Activated CD8-positive, alpha-beta memory T cell treated with anti-CD3 and anti-CD28 coated beads for 4 hours (primary cell): ENCODE results near the gene CYBB.
"Not testable (repeated sequence)": the region's sequence is repeated elsewhere in the genome, so short reads cannot be mapped to it uniquely, and the experiment has no call there.

Experiments
- DNase-seq, 2 donors: peaks; one replicate each; pipeline ENCODE4 v3.0.0-alpha.2; 2020; ENCODE audit warnings: low read depth in 2 of 2

Gene CYBB

DNA sequence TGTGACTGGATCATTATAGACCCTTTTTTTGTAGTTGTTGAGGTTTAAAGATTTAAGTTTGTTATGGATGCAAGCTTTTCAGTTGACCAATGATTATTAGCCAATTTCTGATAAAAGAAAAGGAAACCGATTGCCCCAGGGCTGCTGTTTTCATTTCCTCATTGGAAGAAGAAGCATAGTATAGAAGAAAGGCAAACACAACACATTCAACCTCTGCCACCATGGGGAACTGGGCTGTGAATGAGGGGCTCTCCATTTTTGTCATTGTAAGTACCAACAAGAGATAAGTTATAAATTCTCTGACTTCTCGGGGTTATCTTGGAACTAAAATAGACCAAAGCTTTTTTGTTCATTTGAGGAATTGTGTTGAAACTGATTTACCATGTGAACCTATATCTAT, at the start of gene CYBB:
CYBB (plus strand) TSS at position 203 of the 400 bp plus-strand sequence; CDS start at position 222, 19 bp downstream.
- DNase-seq: no peak

DNA sequence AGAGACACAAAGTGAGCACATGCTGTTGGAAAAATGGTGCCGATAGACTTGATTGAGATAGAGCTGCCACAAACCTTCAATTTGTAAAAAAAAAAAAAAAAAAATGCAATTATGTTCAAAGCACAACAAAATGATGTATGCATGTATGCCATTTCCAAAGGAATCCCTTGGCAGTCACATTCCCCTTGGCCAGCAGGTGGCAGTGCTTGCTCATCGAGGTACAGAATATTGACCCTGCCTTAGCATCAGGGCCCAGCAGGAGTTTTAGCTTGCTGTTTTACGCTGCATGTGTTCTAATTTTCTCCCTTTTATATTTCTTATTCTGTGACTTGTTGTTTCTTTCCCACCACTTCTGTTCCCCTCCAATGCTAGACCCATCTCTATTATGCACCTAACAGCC, 34.5 kb upstream of the CYBB start:
- peak; percentile 42 to 50 for DNase-seq

DNA sequence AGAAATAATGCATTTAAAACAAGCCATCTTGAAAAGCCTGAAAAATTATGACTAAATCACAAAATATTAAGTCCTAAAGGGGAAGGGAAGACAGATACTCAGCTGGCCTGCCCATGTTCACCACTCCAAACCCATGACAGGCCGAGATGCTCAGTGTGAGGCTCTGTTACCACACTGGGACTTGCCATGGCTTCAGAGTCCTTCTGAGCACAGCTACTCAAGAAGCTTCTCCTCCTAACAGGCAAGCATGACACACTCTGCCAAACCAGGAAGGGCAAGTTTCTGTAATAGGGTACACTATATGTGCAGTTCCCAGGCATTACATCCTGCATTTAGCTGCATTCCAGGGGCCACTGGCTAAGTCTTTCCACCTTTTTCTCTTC, 34.0 kb upstream of the CYBB start:
- DNase-seq: no peak

DNA sequence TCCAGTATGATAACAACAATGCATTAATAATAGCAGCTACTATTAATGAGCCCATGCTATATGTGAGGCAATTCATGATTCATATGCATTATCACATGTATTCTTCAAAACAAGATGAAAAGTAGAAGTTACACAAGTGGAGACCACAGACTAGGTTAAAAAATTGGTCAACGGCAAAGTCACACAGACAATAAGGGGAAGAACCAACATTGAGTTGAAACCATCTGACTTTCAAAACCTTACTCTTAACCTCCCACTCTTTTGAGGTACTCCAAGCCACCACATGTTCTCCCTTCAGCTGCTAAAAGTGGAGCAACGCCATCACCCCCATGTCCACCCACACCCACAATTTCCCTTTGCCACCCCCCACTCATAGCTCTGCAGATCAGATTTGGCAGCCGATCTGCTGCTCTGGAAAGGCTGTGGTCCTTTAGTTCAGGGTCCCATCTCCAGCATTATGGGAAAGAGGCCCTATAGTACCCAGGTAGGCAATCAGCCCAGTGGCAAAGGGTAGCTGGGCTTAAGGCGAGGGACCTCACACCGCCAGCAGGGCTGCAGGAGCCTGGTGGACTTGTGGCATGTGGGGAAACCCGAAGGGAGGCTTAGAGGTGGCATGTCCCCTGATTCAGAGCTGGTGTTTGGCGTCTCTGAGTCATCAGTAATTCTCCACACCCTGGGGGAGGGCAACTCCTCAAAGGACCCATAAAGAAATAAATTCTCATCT, 33.5 kb upstream of the CYBB start:
- no peak for DNase-seq

DNA sequence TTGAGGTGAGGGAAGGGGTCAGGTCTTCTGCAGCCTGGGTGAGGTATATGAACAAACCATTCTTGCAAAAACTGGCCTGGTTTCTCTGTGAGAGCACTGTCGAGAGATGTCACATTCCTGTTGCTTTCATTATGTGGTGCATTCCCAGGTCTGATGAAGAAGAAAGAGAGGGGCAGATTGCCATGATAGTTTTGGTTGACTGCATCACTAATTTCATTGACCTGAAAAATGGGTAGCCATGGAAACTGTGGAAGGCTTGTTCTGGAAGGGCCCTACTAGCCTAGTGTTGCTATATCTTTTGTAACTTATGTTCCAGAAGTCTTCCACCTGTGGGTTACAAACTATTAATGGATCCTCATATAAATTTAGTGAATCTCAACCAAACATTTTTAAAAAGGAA, 32.9 kb upstream of the CYBB start:
- no peak for DNase-seq

DNA sequence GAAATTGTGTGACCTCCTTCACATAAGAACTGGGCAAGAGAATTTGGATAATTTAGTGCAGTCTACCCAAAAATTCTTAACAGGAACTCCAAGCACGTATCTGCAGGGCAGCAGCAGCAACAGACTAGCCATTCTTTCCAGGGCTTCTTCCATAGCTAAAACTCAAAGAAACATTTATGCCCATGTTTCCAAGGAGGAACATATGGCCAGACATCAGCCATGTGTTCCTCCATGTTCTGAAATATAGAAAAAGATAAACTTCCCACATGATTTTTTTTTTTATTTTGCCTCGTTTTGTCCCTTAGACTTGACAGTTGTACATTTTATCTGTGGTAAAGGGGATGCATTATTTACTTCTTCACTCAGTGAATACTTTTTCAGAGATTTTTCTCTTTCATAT, 27.6 kb upstream of the CYBB start:
- DNase-seq: no peak

DNA sequence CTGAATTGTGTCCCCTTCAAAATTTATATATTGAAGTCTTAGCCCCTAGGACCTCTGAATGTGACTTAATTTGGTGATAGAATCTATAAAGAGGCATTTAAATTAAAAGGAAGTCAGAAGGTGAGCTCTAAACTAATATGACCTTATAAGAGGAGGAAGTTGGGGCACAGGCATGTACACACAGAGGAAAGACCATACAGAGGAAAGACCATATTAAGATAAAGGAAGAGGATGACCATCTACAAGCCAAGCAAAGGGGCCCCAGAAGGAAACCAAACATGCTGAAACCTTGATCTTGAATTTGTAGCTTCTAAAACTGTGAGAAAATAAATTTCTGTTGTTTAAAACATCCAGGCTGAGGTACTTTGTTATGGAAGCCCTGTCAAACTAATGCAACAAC, 26.9 kb upstream of the CYBB start:
- no peak for DNase-seq

DNA sequence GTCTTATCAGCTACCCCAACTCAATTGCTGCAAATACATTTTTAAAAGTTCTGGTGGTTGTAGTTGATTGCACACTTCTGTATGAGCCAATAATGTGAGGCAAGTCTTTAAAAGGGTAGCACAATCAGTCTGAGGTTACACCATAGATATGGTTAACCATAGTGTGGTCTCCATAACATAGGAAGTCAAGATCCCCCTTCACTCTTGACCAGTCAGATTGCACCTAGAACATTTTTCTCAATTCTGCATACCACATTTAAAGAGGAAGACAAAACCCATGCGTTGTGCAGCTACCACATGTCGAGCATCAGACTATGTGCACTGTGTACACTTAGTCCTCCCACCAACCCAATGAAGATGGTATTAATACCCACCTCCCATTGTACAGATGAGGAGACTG, 26.5 kb upstream of the CYBB start:
- no peak for DNase-seq

DNA sequence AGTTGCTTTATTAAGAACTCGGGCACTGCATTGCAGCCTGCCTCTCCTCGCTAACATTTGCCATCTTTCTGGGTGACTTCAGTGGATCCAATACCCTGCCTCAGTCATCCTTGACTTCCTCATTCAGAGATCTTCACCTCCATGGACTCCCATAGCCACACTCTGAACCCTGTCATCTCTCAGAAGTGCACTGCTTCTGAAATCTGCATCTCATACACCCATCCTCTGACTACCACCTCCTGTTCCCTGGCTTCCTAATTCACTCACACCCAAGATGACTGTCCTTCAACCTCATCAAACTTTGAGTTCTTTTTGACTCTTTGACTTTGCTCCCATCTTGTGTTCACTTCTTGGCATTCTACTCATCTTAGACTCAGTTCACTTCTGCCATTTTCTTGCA, 25.3 kb upstream of the CYBB start:
- DNase-seq: no peak

DNA sequence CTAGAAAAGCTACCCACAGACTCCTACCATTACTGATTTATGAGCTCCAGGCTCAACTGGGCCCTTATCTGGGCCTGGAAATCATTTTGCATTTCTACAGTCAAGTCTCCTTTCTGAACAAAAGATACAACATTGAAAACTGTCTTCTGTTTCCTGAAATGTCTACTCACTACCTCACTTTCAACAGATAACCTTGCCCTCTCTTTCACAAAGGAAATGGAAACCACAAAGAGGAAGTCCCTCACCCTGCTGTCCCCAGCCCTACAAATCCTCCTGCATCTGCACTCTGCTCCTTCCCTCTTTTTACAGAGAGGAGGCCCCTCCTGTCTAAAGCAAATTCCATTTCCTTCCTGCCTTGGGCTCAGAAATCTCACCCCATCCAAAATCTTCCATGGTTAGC, 24.8 kb upstream of the CYBB start:
- DNase-seq: no peak

DNA sequence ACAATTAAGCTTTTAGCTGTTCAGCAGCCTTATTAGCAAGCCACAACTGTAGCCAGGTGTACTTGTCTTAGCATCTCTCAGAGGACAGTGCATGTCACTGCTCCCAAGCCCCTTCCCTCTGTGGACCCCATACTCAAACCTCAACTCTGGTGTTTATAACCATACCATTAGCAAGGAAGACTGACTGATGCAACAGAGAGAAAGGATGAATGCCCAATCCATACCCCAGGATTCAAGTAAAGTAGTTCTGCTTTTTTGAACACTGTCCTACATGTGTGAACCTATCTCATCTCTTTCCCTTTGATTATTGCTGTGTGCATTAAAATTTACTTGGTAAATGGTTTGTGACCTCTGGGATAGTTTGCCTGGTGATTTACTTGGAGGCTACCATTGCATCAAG, 22.8 kb upstream of the CYBB start:
- DNase-seq: no peak

DNA sequence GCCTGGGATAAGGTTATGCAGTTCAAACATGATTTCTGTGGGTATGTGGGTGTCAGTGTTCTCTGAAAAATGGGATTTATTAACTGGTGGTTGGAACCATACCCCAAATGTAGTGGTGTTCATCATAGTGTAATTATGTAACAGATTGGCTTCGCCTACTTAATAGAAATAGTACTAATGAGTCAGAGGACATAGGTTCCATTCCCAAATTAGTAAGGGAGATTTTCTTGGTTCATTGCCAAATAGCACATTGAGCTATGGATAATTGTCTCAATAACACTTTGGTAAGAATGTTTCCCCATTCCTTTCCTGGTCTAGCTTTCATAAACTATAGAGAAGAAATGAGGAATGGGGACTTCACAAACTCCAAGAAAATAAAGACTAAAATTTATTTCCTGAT, 20.5 kb upstream of the CYBB start:
- DNase-seq: no peak

DNA sequence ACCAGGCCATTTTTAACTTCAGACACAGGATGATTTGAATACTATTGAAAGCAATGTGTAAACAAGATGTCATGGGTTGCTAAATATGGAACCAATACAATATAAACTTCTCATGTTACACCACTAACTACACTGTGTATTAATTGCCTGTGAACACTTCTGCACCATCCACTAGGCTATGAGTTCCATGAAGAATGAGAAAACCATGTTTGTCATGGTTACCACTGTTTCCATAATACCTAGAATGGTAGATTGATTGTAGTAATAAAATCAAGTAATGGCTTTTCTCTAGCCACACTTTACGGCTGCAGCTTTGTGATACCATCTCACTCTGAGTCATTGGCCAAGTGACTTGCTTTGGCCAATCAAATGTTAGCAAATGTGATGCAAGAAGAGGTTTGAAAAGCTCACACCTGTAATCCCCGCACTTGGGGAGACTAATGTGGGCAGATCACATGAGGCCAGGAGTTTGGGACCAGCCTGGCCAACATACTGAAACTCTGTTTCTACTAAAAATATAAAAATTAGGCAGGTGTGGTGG, 19.9 kb upstream of the CYBB start:
- DNase-seq: no peak

DNA sequence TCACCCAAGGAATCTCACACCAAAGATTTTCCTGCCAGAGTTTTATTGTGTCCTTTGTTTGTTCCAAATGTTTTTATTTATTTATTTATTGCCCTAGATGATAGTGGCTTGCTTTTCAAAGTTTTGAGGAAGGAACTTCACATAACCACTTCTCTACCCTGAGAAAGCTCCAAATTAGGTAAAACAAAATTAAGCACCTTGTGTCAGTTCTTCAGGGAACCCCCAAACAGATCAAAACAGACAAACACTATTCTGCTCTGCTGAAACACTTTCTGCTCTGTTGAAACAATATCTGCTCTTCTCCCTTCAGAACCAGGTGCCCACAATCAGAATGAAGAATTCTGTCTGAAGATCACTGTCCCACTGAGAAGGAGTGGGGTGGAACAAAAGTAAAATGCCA, 16.5 kb upstream of the CYBB start:
- no peak for DNase-seq

DNA sequence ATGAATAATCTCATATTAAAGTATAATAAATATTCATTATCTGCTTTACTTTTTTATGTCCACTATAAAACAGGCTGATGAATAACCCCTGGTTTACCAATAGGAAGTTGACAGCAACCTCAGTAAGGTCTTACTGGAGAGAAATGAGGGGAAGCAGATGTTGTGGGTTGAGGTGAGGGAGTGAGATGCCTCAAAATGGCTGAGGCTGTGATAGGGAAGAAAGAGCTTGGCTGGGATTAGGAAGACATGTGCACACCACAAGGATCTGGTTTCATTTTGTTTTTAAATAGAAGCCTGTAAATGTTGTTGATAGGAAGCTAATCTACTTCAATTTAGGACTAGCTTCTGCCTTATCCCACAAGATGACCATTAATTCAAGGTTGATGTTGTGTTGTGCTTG, 14.4 kb upstream of the CYBB start:
- DNase-seq: no peak

DNA sequence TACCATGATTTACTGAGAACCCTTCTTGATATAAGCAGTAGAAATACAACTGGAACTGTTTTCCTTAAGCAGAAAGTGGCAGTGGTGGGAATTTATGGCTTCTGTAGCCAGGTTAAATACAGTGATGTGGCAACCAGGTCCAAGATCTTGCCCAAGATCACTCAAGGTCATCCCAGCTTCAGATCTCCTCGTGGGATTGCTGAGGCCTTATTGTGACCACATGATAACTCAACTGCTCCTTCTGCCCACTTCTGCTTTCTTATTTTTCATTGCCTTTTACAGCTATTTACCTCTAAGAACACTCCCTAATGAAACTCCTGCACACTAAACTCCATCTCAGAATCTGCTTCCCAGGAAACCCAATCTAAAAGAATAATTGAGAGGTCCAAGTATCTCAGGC, 12.4 kb upstream of the CYBB start:
- DNase-seq: no peak

DNA sequence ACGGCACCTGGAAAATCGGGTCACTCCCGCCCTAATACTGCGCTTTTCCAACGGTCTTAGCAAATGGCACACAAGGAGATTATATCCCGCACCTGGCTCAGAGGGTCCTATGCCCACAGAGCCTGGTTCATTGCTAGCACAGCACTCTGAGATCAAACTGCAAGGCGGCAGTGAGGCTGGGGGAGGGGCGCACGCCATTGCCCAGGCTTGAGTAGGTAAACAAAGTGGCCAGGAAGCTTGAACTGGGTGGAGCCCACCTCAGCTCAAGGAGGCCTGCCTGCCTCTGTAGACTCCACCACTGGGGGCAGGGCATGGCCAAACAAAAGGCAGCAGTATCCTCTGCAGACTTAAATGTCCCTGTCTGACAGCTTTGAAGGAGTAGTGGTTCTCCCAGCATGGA, 11.0 kb upstream of the CYBB start:
- DNase-seq: not testable (repeated sequence)

DNA sequence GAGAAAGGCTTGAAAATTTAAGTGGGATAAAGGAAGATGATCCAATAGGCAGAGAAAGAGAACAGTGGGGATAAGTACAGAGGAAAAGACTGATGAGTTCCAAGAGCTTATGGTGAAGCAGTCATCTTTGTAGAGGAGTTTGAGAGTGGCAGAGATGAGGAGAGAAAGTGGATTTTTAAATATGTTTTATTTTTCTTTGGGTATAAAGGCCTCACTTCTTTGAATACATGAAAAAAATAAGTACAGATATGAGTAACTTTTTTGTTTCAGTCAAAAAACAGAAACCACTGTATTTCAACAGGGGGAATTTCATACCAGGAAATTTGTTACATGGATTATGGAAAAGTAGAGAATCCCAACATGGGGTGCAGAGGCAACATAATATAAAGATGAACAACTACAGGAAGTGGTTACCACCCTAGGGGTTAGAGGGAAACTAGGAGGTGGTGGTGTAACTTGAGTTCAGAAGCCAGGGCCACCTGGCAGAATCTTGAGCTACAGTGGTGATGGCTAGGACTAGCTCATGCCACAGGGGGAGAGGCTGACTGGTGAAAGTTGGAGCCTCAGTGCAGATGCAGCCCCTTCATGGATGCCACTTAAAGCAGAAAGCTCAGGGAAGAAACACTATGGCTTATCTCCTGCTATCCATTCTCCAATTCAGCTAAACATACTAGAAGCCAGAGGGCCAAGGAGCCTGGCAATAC, 3.4 kb upstream of the CYBB start:
- no peak for DNase-seq

DNA sequence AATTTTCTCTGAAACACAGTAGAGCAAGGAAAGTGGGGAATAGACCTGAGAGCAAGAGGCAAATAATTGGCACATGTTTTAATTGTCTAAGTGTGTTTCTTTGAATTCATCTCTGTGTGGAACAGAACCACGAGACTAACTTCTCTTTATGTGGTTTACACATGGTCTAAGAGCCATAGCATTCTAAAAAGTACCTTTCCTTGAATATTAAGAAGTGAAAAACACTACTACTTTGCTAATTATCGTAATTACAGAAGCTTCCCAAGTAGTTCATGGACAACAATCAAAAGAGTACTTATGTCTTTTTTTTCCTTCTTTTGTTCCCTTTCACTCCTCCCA, 2.9 kb upstream of the CYBB start:
- DNase-seq: no peak

DNA sequence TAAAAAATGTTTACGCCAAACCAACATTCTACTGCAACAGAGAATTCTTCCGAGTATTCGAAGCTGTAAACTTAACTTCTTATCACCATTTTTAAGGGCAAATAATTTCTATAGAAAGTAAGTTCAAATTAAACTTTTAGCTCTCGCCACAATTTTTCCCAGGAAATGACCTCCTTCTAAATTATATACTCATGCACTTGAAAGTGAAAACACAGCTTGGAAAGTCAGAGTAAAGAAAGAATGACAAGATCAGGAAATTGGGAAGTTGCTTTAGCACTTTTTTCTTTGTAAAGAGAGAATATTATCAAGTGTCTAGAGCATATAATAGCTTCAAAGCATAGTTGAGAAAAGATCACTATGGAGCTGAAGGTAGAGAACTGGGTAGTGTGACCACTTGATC, 1.2 kb downstream of the CYBB start:
- no peak for DNase-seq

DNA sequence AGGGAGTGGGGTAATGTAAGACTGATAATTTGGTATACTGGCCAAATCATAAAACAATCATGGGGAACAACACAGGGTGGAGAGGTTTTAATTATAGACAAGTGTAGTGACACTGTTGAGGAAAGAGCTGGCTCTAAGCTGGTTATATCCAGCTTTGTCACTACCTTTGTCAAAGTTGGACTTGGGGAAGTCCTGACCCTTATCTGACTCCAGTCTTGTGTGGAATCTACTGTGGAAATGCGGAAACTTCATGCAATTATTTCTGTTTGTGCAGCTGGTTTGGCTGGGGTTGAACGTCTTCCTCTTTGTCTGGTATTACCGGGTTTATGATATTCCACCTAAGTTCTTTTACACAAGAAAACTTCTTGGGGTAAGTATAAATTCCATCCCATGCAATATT, 2.0 kb downstream of the CYBB start:
- DNase-seq: no peak

DNA sequence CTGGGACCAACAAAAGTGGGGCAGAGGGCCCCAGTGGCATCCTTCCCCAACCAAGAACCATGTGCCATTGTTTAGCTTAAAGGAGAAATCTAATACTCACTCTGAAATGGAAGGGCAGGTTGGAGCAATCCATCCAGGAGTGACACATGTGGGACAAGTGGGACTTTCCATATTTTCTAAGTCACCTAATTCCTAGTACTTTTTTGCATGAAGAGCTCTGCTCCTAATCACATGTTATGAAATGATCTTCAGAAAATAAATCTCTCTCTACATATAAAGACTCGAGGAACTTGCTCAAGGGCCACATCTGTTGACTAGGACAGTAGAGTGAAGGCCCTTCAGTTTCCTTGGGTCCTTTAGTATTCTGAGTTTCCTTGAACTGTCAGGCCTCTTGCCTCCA, 2.5 kb downstream of the CYBB start:
- DNase-seq: no peak

DNA sequence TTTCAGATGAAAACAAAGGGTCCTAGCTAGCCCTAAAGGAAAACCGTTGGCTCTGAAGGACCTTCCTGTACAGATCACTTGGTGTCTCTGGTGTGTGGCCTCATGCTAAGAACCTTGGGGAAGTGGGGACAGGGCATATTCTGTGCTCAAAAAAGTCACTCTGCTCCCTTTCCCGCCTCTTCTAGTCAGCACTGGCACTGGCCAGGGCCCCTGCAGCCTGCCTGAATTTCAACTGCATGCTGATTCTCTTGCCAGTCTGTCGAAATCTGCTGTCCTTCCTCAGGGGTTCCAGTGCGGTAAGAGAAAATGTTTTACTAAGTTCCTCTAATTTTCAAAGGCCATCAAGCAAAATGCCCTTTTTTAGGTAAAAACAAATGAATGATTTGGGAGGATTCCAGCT, 3.4 kb downstream of the CYBB start:
- no peak for DNase-seq

DNA sequence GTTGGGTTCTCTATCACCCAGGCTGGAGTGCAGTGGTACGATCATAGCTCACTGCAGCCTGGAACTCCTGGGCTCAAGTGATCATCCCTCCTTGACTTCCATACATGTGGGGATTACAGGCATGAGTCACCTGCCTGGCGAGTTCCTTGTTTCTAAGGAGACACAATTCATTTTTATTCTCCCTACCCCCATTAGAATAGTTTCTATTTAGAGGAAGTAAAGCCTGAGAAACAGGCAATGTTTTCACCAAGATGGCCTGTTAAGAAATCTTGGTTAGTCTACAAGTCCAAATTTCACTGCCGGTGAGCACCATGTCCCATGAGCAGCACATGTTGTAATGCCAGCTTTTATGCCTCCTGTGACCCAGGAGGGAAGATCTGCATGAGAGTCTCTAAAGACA, 5.7 kb downstream of the CYBB start:
- no peak for DNase-seq
